Activated CD4-positive, alpha-beta T cell treated with anti-CD3 and anti-CD28 coated beads for 1 hour (primary cell): ENCODE data around the gene LPO.

Experiments
- DNase-seq: peaks from one replicate; pipeline ENCODE4 v3.0.0-alpha.2; 2020

Gene LPO

GRCh38 chr17:58264407-58265103 is 26.2 kb downstream of the LPO start:
- no peak for DNase-seq

GRCh38 chr17:58265271-58265670 is 26.9 kb downstream of the LPO start:
- DNase-seq: no peak

GRCh38 chr17:58265902-58266875 is 27.8 kb downstream of the LPO start:
- no peak for DNase-seq

- DNase-seq: no peak
These were observed 29.3 kb downstream of the LPO start for GRCh38 chr17:58267347-58268324.

GRCh38 chr17:58268326-58268725 is 29.9 kb downstream of the LPO start:
- DNase-seq: no peak

GRCh38 chr17:58268774-58269556 is 30.6 kb downstream of the LPO start:
- DNase-seq: no peak

GRCh38 chr17:58269557-58270291 is 31.3 kb downstream of the LPO start:
- DNase-seq: no peak

- no peak for DNase-seq
These were observed 32.3 kb downstream of the LPO start for GRCh38 chr17:58270476-58271215.

- DNase-seq: no peak
These were observed 33.0 kb downstream of the LPO start for GRCh38 chr17:58271216-58271931.

- no peak for DNase-seq
These were observed 34.2 kb downstream of the LPO start for GRCh38 chr17:58272367-58273280.

GRCh38 chr17:58273453-58274104 is 35.2 kb downstream of the LPO start:
- DNase-seq: no peak

GRCh38 chr17:58275417-58275816 is 37.0 kb downstream of the LPO start:
- DNase-seq: no peak

- no peak for DNase-seq
These were observed 38.0 kb downstream of the LPO start for GRCh38 chr17:58276423-58276822.

GRCh38 chr17:58277107-58277801 is 38.9 kb downstream of the LPO start:
- no peak for DNase-seq

GRCh38 chr17:58277802-58278595 is 39.6 kb downstream of the LPO start:
- DNase-seq: no peak

- DNase-seq: no peak
These were observed 40.3 kb downstream of the LPO start for GRCh38 chr17:58278661-58279015.
